HL-60/S4 (cell line): ENCODE results near the gene VCAN.

Experiments
- in situ Hi-C: fragments of 300-500 bp; cut with MboI; formaldehyde crosslinking; loops from 2 replicates; pipeline ENCODE4 v1.14.3; 2022; ENCODE audit warnings: low sequenced_read_pairs

Gene VCAN

GRCh38 chr5:83467371-83468035 lies 4.0 kb upstream of the VCAN start:
- in situ Hi-C loops: no loop called here

DNA sequence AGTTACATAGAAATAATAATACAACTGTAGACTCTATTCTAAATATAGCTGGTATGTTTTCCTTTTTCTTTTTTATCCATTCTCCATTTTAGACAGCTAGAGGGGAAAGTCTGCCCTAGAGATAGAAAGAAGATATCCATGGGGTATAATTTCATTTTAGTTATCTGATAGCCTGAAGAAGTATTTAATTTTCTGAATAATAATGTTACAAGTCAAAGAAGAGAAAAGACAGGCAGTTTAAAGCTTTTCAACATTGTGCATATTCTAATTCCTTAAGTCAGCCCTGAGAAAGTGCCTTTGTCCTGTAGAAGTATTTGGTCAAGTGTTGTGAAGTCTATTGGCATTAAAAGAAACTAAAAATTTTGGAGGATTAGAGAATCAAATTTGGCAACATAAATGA lies 2.5 kb upstream of the VCAN start:
- in situ Hi-C loops: no loop called here

- in situ Hi-C loops: no loop called here
Measured at GRCh38 chr5:83470526-83471404, 779 bp upstream of the VCAN start.

DNA sequence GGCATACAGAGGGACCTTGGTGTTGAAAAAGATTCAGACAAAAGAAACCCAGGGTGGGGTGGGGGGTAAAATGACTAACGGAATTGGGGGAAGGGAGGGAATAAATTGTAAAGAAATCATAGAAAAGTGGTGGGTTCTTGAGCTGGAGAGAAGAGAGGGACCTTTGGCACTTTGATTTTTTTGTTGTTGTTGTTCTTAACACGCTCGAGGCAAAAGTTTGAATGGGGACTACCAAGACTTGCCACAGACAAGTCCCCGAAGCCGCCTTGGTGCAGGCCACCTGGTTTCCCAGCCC lies 616 bp downstream of the VCAN start:
- in situ Hi-C loops: no loop called here

GRCh38 chr5:83472508-83473345 lies 1.2 kb downstream of the VCAN start:
- in situ Hi-C loops: no loop called here

GRCh38 chr5:83473346-83474160 lies 2.0 kb downstream of the VCAN start:
- in situ Hi-C loops: no loop called here

DNA sequence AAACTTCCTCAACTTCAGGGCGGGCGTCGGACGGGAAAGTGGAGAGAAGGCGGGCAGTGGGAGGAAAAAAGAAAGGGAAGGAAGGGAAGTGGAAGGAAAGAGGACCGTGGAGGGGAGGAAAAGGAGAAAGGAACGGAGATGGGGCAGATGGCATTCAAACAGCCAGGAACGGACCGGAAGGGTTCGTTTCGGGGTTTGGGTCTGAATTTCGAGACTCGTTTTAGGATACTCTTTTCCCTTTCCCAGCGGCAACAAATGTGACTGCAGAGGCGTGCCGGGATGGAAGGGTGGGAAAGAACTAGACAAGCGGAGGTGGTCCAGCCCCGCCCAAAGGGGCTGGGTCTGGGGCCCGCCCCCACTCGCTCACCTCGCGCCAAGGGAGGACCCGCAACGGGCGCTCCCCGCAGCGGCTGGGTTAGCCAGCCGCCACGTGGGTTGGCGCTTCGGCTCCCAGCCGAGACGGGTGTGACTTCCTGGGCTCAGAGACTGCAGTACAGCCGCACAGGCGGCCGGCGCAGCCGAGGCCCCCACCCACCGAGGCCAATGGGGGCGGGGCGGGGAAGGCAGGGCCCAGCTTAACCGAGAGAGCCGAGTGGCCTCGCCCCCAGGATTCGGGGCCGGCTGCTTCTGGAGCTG lies 2.7 kb downstream of the VCAN start:
- in situ Hi-C loops: no loop called here

DNA sequence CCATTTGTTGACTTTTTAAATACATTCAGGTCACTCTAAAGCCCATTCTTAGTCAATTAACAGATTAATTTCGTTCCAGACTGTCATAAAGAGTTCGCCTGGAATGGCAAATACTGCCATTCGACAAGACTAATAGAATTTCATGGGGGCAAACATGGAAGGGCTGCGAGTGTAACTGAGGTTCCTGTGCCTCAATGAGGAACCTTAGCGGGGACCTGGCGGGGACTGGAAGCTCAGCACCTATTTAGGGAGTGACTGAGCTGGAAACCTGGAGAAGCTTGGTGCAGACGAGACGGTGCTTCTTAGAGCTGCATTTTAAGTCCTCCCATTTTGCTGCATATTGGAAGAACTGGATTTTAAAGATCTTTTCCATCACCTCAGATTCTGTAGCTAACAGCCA lies 3.4 kb downstream of the VCAN start:
- in situ Hi-C loops: no loop called here

DNA sequence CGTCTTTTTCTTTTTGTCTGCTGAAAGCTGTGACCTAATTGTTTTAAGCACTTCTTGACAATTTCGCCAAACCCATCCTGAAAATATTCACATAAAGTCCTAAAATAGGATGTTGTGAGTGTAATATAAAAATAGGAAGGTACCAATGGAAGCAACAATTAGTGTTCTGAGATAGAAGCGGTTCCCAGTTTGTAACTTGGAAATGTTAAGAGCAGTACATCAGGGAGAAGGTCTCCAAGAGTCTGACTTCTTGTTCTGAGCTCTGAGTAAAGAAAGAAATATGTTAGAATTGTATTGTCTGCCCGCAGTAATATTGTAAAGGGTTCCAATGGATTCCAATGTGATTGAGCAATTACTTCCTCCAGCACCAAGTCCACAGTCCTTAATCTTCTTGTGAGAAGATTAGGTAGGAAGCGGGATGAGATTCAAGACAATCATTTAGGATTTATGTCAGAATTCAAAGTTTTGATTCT lies 3.9 kb downstream of the VCAN start:
- in situ Hi-C loops: no loop called here

DNA sequence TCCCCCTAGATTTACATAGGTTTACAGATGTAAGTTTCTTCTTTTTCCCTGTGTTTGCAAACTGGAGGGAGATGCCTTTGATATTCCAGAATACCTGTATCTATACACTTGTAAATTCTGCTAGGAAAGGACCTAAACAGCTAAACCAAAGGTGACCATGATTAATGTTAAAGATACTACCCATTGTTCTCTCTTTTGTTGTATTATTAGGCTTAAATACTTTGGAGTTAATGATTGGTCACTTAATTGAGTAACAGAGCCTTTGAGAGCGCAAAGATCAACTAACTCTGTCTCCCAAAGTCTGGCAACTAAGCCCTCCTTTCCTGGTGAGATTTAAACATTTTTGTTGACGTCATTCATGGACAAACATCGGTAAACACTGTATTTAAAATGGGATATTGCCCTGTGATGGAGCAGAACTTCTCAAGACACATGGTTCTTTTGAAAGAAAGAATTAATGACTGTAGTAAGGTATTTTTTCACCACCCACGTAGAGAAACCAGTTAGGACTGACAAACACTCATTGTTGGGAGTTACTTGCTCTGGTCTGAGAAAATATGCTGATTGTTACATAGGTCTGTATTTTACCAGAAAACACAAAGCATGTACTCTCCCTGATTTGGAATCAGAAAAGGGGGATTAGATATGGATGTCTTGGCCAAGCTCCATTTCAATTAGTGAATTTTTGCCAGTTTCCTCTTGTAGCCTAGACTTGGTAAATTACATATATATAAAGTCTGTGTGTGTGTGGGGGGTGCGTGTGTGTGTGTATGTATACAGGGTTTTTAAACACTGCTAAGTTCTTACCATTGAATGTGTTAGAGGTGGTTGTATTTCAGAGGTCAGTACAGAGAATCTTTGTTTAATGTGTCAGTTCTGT lies 4.6 kb downstream of the VCAN start:
- in situ Hi-C loops: no loop called here

- in situ Hi-C loops: no loop called here
Measured at GRCh38 chr5:83482961-83483360, 11.4 kb downstream of the VCAN start.

- in situ Hi-C loops: no loop called here
Measured at GRCh38 chr5:83484294-83484693, 12.8 kb downstream of the VCAN start.

GRCh38 chr5:83485842-83486241 lies 14.3 kb downstream of the VCAN start:
- in situ Hi-C loops: no loop called here

- in situ Hi-C loops: no loop called here
Measured at GRCh38 chr5:83487155-83487554, 15.6 kb downstream of the VCAN start.

GRCh38 chr5:83488271-83488670 lies 16.7 kb downstream of the VCAN start:
- in situ Hi-C loops: no loop called here

DNA sequence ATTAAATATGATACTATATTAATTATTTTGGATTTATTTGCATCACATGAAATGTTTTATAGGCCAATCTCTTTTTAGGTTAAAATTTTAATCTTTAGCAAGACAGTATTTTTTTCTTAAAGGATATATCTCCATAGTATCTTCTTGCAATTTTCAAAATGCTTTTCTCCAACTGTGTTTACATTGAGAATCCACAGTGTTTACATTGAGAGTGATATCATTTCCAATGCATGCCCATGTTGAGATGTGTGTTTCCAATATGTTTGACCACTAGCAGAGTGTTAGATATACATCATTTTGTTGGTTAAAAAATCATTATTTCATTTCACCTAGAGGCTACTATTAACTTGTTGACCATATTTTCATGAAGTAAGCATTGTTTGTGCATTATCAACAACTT lies 17.3 kb downstream of the VCAN start:
- in situ Hi-C loops: no loop called here

DNA sequence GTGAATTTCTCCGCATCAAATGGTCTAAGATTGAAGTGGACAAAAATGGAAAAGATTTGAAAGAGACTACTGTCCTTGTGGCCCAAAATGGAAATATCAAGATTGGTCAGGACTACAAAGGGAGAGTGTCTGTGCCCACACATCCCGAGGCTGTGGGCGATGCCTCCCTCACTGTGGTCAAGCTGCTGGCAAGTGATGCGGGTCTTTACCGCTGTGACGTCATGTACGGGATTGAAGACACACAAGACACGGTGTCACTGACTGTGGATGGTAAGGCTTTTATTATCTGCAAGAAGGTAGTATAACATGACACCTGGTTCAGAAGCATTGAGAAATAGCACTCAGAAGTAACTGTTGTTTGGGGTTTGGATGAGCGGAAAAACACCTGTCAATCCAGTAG lies 18.7 kb downstream of the VCAN start:
- in situ Hi-C loops: no loop called here

DNA sequence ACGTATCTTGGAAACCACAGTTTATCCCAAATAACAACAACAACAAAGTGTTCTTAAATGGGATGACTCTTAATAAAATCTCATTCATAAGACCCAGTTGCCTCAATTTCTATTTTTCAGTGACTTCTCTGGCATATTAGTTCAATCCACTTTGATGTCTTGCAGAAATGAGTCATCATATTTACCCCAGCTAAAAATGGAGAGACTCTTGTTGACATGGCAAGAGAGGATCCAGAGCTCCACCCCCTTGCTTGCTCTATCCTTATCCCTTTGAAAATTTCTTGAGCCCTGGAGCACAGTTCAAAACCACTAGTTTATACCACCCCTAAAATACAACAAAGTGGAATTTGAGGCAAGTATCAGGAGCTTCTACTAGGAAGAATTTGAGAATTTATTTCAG lies 20.8 kb downstream of the VCAN start:
- in situ Hi-C loops: no loop called here

- in situ Hi-C loops: no loop called here
Measured at GRCh38 chr5:83493644-83494043, 22.1 kb downstream of the VCAN start.
